Naive thymus-derived CD8-positive, alpha-beta T cell (primary cell): ENCODE results near the gene PXK. TPM values are rescaled to one million over a fixed set of nuclear protein-coding genes. Genes with fewer than 3 reads are reported as not detected.
A peak's percentile ranks its signal among the peaks of the same experiment; 100 is the strongest.
"Not testable (repeated sequence)": the region's sequence is repeated elsewhere in the genome, so short reads cannot be mapped to it uniquely, and the experiment has no call there.

Experiments used
- ATAC-seq, 2 donors: fragments of 150-1000 bp; cut with Tn5 transposase in 1 of 2; sonication (Bioruptor Pico), chemical (Tn5 transposase) in 1 of 2; 1 replicate in 1 of 2; 2 replicates in 1 of 2; pipeline ENCODE4 v1.10.0; 2021; ENCODE audit warnings: mild to moderate bottlenecking in 2 of 2, moderate library complexity in 2 of 2
- POLR2A ChIA-PET: fragments of 350-600 bp; sonication (Branson Sonifier 250); formaldehyde crosslinking; loops from one replicate; lab custom pipeline; 2021; ENCODE audit warnings: antibody characterized with exemption; lab: Charles Lee
- DNase-seq, 10 donors: peaks; one replicate each; pipeline versions ENCODE4 v3.0.0 to v3.0.0-alpha.2; 2020 to 2022
- H3K27ac Mint-ChIP-seq, 10 donors: one replicate each; pipeline ENCODE4 v1.8.0; 2020 to 2022; ENCODE audit warnings: mild to moderate bottlenecking in 10 of 10, mixed read lengths in 10 of 10, moderate library complexity in 4 of 10, inconsistent platforms in 1 of 10
- H3K27me3 Mint-ChIP-seq, 5 donors: one replicate each; pipeline ENCODE4 v1.8.0; 2021 to 2022; ENCODE audit warnings: mixed read lengths in 5 of 5
- H3K36me3 Mint-ChIP-seq, 3 donors: one replicate each; pipeline ENCODE4 v1.8.0; 2020 to 2022; ENCODE audit warnings: mixed read lengths in 3 of 3, mild to moderate bottlenecking in 2 of 3, inconsistent platforms in 1 of 3
- H3K4me1 Mint-ChIP-seq, 4 donors: one replicate each; pipeline ENCODE4 v1.8.0; 2021 to 2022; ENCODE audit warnings: mixed read lengths in 4 of 4
- H3K4me3 Mint-ChIP-seq, 10 donors: one replicate each; pipeline ENCODE4 v1.8.0; 2020 to 2022; ENCODE audit warnings: mild to moderate bottlenecking in 10 of 10, mixed read lengths in 10 of 10, moderate library complexity in 6 of 10, inconsistent platforms in 1 of 10
- H3K9me3 Mint-ChIP-seq, 9 donors: one replicate each; pipeline ENCODE4 v1.8.0; 2020 to 2022; ENCODE audit warnings: mixed read lengths in 9 of 9, mild to moderate bottlenecking in 3 of 9, inconsistent platforms in 1 of 9, moderate library complexity in 1 of 9
- polyA plus RNA-seq, 3 donors: library from polyadenylated mRNA; unstranded; fragments of 300-500 nt; fragmentation: Illumina TruSeq; gene quantifications; one replicate each; pipeline ENCODE4 v1.2.3, GENCODE V29; 2021
- total RNA-seq, 8 experiments: library from RNA in 2 of 8; stranded (reverse) in 2 of 8; gene quantifications; one replicate each; pipeline ENCODE4 v1.2.3 and lab custom pipeline; 2021 to 2026

PXK gene
- total RNA-seq: 10 to 100 TPM; 24.1 to 26.6 TPM
- 10 to 100 TPM; 16.3 to 21.9 (median 21.0) TPM for polyA plus RNA-seq
- total RNA-seq (lab: John Stamatoyannopoulos, UW): 16.2 to 57.5 (median 35.4) reads per million in 6 experiments

- peaks cover 0 to 3% (median 0%) of the 10 kb centered on the region in 3 donors for H3K36me3 Mint-ChIP-seq
- peak within 1 kb of the TSS; percentile 55 to 98 (median 94) for H3K27ac Mint-ChIP-seq
- POLR2A ChIA-PET: interaction anchor here (1.0 to 3.2 kb wide), 4 partner anchors 18 to 160 kb away, joined by 3 to 14 read pairs (median 8); partner anchors contain the start of genes HTD2, KCTD6 and RPP14
- ATAC-seq (peak; percentile 91 to 94), DNase-seq (peak; percentile 60 to 81 (median 78))
- H3K9me3 Mint-ChIP-seq: no peaks in the 10 kb centered on the region
- no peaks in the 10 kb centered on the region for H3K27me3 Mint-ChIP-seq
- peak within 1 kb of the TSS; percentile 94 to 100 (median 99) for H3K4me3 Mint-ChIP-seq
- H3K4me1 Mint-ChIP-seq: peaks cover 22 to 56% (median 39%) of the 10 kb centered on the region in 4 donors
These were observed at the start of gene PXK for GRCh38 chr3:58332575-58333188. Gene PXK (plus strand): TSS chr3:58332892. CDS start chr3:58332989, 97 bp downstream.

- Mint-ChIP-seq H3K4me1 (peaks cover 0 to 4% (median 0%) of the 10 kb centered on the region in 4 donors), H3K36me3 (peaks cover 5 to 42% (median 15%) of the 10 kb centered on the region in 3 donors), H3K9me3 (no peaks in the 10 kb centered on the region), H3K4me3 (no peak overlapping the region), H3K27ac (no peak overlapping the region), H3K27me3 (no peaks in the 10 kb centered on the region)
- POLR2A ChIA-PET: no interaction called here
- no peak for ATAC-seq
- DNase-seq: no peak
These were observed 47.4 kb upstream of the PXK start for GRCh38 chr3:58285334-58285733.

DNA sequence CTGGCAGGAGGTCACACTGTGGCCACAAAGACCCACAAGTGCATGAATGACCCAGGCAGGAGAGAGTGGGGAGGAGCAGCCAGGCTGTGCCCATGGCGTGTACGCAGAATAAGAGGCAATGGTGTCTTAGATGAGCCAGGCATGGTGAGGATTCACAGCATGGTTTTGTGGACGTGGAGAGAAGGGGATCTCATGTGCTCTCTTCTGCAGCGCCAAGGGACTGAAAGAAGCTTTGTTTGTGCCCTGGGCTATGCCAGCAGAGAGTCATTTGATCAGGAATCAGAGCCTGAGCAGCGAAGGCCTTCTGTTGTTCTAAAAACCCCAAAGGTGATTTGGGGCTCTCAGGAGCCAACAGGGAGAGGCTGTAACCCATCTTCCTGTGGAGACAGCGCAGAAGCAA, 45.3 kb upstream of the PXK start:
- POLR2A ChIA-PET: no interaction called here
- Mint-ChIP-seq H3K4me3 (no peak overlapping the region), H3K36me3 (peaks cover 5 to 36% (median 18%) of the 10 kb centered on the region in 3 donors), H3K9me3 (peaks cover 0 to 3% (median 0%) of the 10 kb centered on the region in 9 donors), H3K4me1 (peaks cover 0 to 7% (median 0%) of the 10 kb centered on the region in 4 donors), H3K27ac (peak overlapping the region in 1 of 10 donors; percentile 22), H3K27me3 (no peaks in the 10 kb centered on the region)
- ATAC-seq: no peak
- no peak for DNase-seq

- Mint-ChIP-seq H3K27me3 (no peaks in the 10 kb centered on the region), H3K4me3 (no peak overlapping the region), H3K9me3 (peaks cover 0 to 3% (median 0%) of the 10 kb centered on the region in 9 donors), H3K36me3 (peaks cover 5 to 32% (median 20%) of the 10 kb centered on the region in 3 donors), H3K27ac (peak overlapping the region in 1 of 10 donors; percentile 6), H3K4me1 (peaks cover 0 to 8% (median 0%) of the 10 kb centered on the region in 4 donors)
- no peak for ATAC-seq
- DNase-seq: no peak
- POLR2A ChIA-PET: no interaction called here
These were observed 44.5 kb upstream of the PXK start for GRCh38 chr3:58288011-58288728.

GRCh38 chr3:58288964-58289613, 43.6 kb upstream of the PXK start:
- POLR2A ChIA-PET, H3K4me3 Mint-ChIP-seq, ATAC-seq, H3K4me1 Mint-ChIP-seq, H3K9me3 Mint-ChIP-seq, H3K27me3 Mint-ChIP-seq, DNase-seq, H3K27ac Mint-ChIP-seq: not testable (repeated sequence)
- peaks cover 5 to 27% (median 21%) of the 10 kb centered on the region in 3 donors for H3K36me3 Mint-ChIP-seq

GRCh38 chr3:58290446-58290845, 42.2 kb upstream of the PXK start:
- H3K27ac Mint-ChIP-seq, ATAC-seq, H3K4me1 Mint-ChIP-seq, H3K9me3 Mint-ChIP-seq, POLR2A ChIA-PET, H3K27me3 Mint-ChIP-seq, DNase-seq, H3K4me3 Mint-ChIP-seq: not testable (repeated sequence)
- H3K36me3 Mint-ChIP-seq: peaks cover 0 to 20% (median 19%) of the 10 kb centered on the region in 3 donors

DNA sequence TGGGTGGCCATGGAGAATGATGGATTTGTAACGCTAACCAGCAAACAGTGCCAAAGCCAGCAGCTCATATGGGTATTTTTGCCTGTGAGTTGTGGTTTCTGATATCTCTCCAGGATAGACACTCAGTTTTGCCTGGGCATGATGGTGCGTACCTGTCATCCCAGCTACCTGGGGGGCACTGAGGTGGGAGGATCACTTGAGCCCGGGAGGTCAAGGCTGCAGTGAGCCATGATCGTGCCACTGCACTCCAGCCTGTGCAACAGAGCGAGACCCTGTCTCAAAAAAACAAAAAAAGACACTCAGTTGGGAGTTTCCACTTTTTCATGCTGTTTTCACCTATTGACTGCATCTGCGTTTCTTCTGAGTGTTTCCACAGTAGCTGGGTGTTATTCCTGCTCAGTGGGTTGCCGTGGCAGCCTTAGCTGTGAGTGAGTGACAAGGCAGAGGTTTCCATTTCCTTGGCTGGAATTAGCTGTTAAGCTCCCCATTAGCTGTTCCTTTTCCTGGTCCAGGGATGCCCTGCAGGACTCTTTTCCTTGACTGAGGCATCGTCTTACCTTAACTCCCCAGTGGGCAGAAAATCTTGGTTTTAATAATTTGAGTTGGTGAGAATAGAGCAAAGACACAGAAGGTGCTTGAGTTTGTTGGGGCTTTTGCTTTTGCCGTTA, 40.9 kb upstream of the PXK start:
- no peak for ATAC-seq
- Mint-ChIP-seq H3K9me3 (peaks cover 0 to 5% (median 0%) of the 10 kb centered on the region in 9 donors), H3K36me3 (peaks cover 0 to 17% (median 10%) of the 10 kb centered on the region in 3 donors), H3K4me1 (peaks cover 0 to 4% (median 0%) of the 10 kb centered on the region in 4 donors), H3K27ac (no peak overlapping the region), H3K27me3 (no peaks in the 10 kb centered on the region), H3K4me3 (no peak overlapping the region)
- POLR2A ChIA-PET: no interaction called here
- DNase-seq: no peak

DNA sequence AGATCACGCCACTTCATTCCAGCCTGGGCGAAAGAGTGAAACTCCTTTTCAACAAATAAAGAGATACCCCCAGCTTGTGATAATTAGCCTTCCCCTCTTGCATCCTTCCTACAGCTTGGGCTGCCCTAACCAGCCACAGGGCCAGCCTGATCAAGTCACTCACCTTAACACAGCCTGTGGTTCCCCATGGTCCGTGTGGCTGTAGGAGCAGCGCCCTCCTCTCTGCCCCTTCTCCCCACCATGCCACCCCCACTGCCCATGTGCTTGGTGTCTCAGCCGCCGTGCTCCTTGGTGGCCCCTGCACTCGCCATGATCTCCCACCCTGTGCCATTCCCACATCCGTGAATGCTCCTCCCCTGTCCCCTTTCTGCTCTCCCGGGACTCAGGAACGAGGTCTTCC, 39.8 kb upstream of the PXK start:
- no peak for DNase-seq
- H3K4me3 Mint-ChIP-seq: no peak overlapping the region
- H3K27ac Mint-ChIP-seq: no peak overlapping the region

DNA sequence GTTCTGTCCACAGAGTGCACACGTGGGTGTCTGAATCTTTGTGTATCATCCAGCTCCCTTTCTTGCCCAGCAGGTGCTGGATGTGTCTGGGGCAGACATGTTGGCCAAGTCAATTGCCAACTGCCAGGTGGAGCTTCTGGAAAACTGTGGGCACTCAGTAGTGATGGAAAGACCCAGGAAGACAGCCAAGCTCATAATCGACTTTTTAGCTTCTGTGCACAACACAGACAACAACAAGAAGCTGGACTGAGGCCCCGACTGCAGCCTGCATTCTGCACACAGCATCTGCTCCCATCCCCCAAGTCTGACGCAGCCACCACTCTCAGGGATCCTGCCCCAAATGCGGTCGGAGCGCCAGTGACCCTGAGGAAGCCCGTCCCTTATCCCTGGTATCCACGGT, 39.2 kb upstream of the PXK start:
- Mint-ChIP-seq H3K27ac (no peak overlapping the region), H3K36me3 (peaks cover 0 to 12% (median 3%) of the 10 kb centered on the region in 3 donors), H3K9me3 (peaks cover 0 to 5% (median 0%) of the 10 kb centered on the region in 9 donors), H3K27me3 (peaks cover 0 to 6% (median 0%) of the 10 kb centered on the region in 5 donors), H3K4me1 (peaks cover 0 to 4% (median 0%) of the 10 kb centered on the region in 4 donors), H3K4me3 (no peak overlapping the region)
- POLR2A ChIA-PET: no interaction called here
- ATAC-seq (no peak), DNase-seq (no peak)

More for the DNA sequence above, 39.8 kb upstream of the PXK start:
- H3K9me3 Mint-ChIP-seq: peaks cover 0 to 5% (median 0%) of the 10 kb centered on the region in 9 donors
- no peaks in the 10 kb centered on the region for H3K27me3 Mint-ChIP-seq
- no peak for ATAC-seq
- peaks cover 0 to 17% (median 9%) of the 10 kb centered on the region in 3 donors for H3K36me3 Mint-ChIP-seq
- POLR2A ChIA-PET: no interaction called here
- peaks cover 0 to 4% (median 0%) of the 10 kb centered on the region in 4 donors for H3K4me1 Mint-ChIP-seq

DNA sequence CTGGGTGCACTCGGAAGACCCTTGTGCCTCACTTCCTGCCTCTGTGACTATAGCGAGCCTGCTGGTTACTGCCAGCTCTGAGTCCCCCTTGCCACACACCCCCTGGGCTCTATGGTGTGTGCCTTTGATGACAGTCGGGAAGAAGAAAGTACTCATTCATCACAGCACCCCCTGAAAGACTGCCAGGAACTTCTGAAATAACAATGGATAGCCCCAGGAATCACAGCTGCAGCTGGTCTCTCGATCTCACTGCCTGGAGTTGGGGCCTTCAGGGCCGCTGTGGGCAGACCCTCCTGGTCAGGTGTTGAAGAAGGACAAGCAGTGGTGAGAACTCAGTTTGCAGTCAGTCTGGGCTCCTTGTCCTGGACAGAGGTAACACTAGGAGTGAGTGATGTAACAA, 36.4 kb upstream of the PXK start:
- Mint-ChIP-seq H3K27me3 (peaks cover 1 to 28% (median 9%) of the 10 kb centered on the region in 5 donors), H3K9me3 (peaks cover 0 to 5% (median 3%) of the 10 kb centered on the region in 9 donors), H3K36me3 (peaks cover 0 to 13% (median 2%) of the 10 kb centered on the region in 3 donors), H3K4me3 (no peak overlapping the region), H3K27ac (no peak overlapping the region), H3K4me1 (peaks cover 0 to 4% (median 0%) of the 10 kb centered on the region in 4 donors)
- POLR2A ChIA-PET: interaction anchor here (1.5 kb wide), 1 partner anchor 10 kb away, joined by 3 read pairs; the partner anchor contains the start of genes HTD2 and RPP14
- ATAC-seq: no peak
- no peak for DNase-seq

DNA sequence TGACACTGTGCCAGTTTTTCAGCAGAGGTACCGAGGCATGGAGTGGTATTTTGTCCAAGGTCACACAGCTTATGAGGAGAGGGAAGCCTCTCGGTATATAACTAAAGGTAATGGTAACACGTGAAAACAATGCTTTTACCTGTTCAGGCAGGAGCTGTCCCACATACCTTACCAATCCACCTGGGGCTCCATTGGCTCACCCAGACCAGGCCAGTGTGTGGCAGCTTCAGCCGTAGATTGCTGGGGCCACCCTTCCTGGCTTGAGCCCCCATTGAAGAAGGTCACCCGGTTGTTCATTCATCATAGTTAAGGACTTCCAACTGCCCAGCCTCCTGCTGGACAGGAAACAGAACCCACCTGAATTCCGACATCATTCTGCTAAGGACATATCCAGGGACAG, 35.8 kb upstream of the PXK start:
- Mint-ChIP-seq H3K4me3 (no peak overlapping the region), H3K27me3 (peaks cover 7 to 34% (median 10%) of the 10 kb centered on the region in 5 donors), H3K9me3 (peaks cover 0 to 11% (median 5%) of the 10 kb centered on the region in 9 donors), H3K4me1 (peaks cover 0 to 4% (median 0%) of the 10 kb centered on the region in 4 donors), H3K27ac (no peak overlapping the region), H3K36me3 (peaks cover 0 to 13% (median 2%) of the 10 kb centered on the region in 3 donors)
- ATAC-seq (no peak), DNase-seq (no peak)
- POLR2A ChIA-PET: interaction anchor here (0.6 to 1.5 kb wide), 2 partner anchors 9 to 164 kb away, joined by 3 to 7 read pairs; partner anchors contain the start of genes HTD2 and RPP14

DNA sequence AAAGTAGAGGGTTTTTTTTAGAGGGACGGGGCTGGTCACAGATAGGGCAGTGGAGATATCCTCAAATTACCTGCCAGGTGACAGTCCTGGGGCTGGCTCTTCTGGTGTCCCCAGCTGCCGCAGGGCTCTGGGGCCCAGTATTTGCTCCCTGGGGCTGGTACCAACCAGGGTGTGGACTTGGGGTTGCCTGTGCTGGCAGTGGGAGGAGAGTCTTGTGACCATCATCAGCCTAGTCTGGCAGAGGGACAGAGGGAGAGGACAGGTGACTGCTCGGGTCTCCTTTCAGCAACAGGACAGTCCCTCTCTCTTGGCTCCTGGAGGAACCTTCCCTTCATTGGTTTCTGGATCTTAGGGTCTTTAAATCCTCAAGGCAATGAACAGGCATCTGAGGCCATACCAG, 34.5 kb upstream of the PXK start:
- Mint-ChIP-seq H3K27ac (no peak overlapping the region), H3K36me3 (peaks cover 0 to 11% (median 2%) of the 10 kb centered on the region in 3 donors), H3K9me3 (peaks cover 0 to 14% (median 6%) of the 10 kb centered on the region in 9 donors), H3K4me1 (no peaks in the 10 kb centered on the region), H3K4me3 (no peak overlapping the region), H3K27me3 (peaks cover 8 to 39% (median 13%) of the 10 kb centered on the region in 5 donors)
- POLR2A ChIA-PET: no interaction called here
- DNase-seq (no peak), ATAC-seq (no peak)
